ENCODE measurements around the gene ARHGAP20. TPM values are rescaled to one million over a fixed set of nuclear protein-coding genes. Genes with fewer than 3 reads are reported as not detected.

Gene ARHGAP20
- total and polyA plus RNA-seq, 9 donors, result 1.1 to 5.6 (median 2.6) TPM

GRCh38 chr11:110736171-110736553 is 23.9 kb upstream of the ARHGAP20 start:
- TF ChIP-seq POLR2A (IDR thresholded peaks at IDR 0.05), result no peak
- no peak for TF ChIP-seq CTCF (IDR thresholded peaks at IDR 0.05)
- no peak for TF ChIP-seq EP300 (IDR thresholded peaks at IDR 0.05)
- intact Hi-C loops (cut with DNase I), result no loop called here
- Histone ChIP-seq H3K36me3 (no peaks in the 10 kb centered on the region), H3K4me1 (ENCODE audit: insufficient read depth) (no peaks in the 10 kb centered on the region), H3K27me3 (no peaks in the 10 kb centered on the region), H3K9me3 (no peaks in the 10 kb centered on the region), H3K27ac (no peak overlapping the region), H3K4me3 (no peak overlapping the region)
- WGBS, 3 donors, result 39 to 46% (median 45%) methylated on average over 2 of the region's 2 CpGs
- DNase-seq, result no peak

GRCh38 chr11:110735455-110736170 is 23.4 kb upstream of the ARHGAP20 start:
- Histone ChIP-seq H3K4me1 (ENCODE audit: insufficient read depth) (no peaks in the 10 kb centered on the region), H3K27me3 (no peaks in the 10 kb centered on the region), H3K27ac (no peak overlapping the region), H3K9me3 (no peaks in the 10 kb centered on the region), H3K36me3 (no peaks in the 10 kb centered on the region), H3K4me3 (no peak overlapping the region)
- no peak for DNase-seq
- TF ChIP-seq POLR2A (IDR thresholded peaks at IDR 0.05) (no peak), EP300 (IDR thresholded peaks at IDR 0.05) (no peak), CTCF (IDR thresholded peaks at IDR 0.05) (no peak)
- intact Hi-C loops (cut with DNase I), result no loop called here

GRCh38 chr11:110734790-110735189 is 22.6 kb upstream of the ARHGAP20 start:
- H3K4me1 ChIP-seq (ENCODE audit: insufficient read depth), result no peaks in the 10 kb centered on the region
- no peak for TF ChIP-seq EP300 (IDR thresholded peaks at IDR 0.05)
- TF ChIP-seq POLR2A (IDR thresholded peaks at IDR 0.05), result no peak
- no peak for TF ChIP-seq CTCF (IDR thresholded peaks at IDR 0.05)
- no peak for DNase-seq
- H3K36me3 ChIP-seq, result no peaks in the 10 kb centered on the region
- intact Hi-C loops (cut with DNase I), result no loop called here
- H3K27ac ChIP-seq, result no peak overlapping the region
- WGBS, 3 donors, result 41 to 86% (median 41%) methylated on average over 2 of the region's 2 CpGs
- no peaks in the 10 kb centered on the region for H3K27me3 ChIP-seq
- H3K9me3 ChIP-seq, result no peaks in the 10 kb centered on the region
- no peak overlapping the region for H3K4me3 ChIP-seq

- WGBS, 3 donors, result 89 to 93% (median 92%) methylated on average over 1 of the region's 1 CpG
- no peak overlapping the region for H3K4me3 ChIP-seq
- H3K9me3 ChIP-seq, result no peaks in the 10 kb centered on the region
- DNase-seq, result no peak
- intact Hi-C loops (cut with DNase I), result no loop called here
- no peaks in the 10 kb centered on the region for H3K27me3 ChIP-seq
- no peaks in the 10 kb centered on the region for H3K4me1 ChIP-seq (ENCODE audit: insufficient read depth)
- TF ChIP-seq CTCF (IDR thresholded peaks at IDR 0.05) (no peak), POLR2A (IDR thresholded peaks at IDR 0.05) (no peak), EP300 (IDR thresholded peaks at IDR 0.05) (no peak)
- no peak overlapping the region for H3K27ac ChIP-seq
- H3K36me3 ChIP-seq, result no peaks in the 10 kb centered on the region
Observed at GRCh38 chr11:110730773-110731172, 18.5 kb upstream of the ARHGAP20 start.

All from ovary (tissue), 9 donors.